Activated CD4-positive, alpha-beta T cell treated with anti-CD3 and anti-CD28 coated beads, Interleukin-2, amount 10 ng/mL, durations not matched to agents 7 days and 5 days (primary cell): ENCODE data around the gene DNAJC1. TPM values are rescaled to one million over a fixed set of nuclear protein-coding genes. Genes with fewer than 3 reads are reported as not detected.
A peak's percentile ranks its signal among the peaks of the same experiment; 100 is the strongest.

Experiments
- CTCF ChIA-PET: fragments of 350-600 bp; sonication (Branson Sonifier 250); formaldehyde crosslinking; loops from one replicate; lab custom pipeline; 2021; ENCODE audit warnings: antibody characterized with exemption; lab: Charles Lee
- POLR2A ChIA-PET: fragments of 350-600 bp; sonication (Branson Sonifier 250); formaldehyde crosslinking; loops from one replicate; lab custom pipeline; 2021; ENCODE audit warnings: antibody characterized with exemption; lab: Charles Lee
- DNase-seq: peaks from one replicate; pipeline ENCODE4 v3.0.0-alpha.2; 2020
- H3K27ac Mint-ChIP-seq: one replicate; pipeline ENCODE4 v1.8.0; 2021; ENCODE audit warnings: mild to moderate bottlenecking, moderate library complexity, mixed read lengths
- H3K27me3 Mint-ChIP-seq: one replicate; pipeline ENCODE4 v1.8.0; 2021; ENCODE audit warnings: mixed read lengths
- H3K36me3 Mint-ChIP-seq: one replicate; pipeline ENCODE4 v1.8.0; 2021; ENCODE audit warnings: low read depth, mixed read lengths
- H3K4me1 Mint-ChIP-seq: one replicate; pipeline ENCODE4 v1.8.0; 2021; ENCODE audit warnings: mixed read lengths
- H3K4me3 Mint-ChIP-seq: one replicate; pipeline ENCODE4 v1.8.0; 2021; ENCODE audit warnings: mild to moderate bottlenecking, moderate library complexity, mixed read lengths
- H3K9me3 Mint-ChIP-seq: one replicate; pipeline ENCODE4 v1.8.0; 2021; ENCODE audit warnings: mixed read lengths
- total RNA-seq, 2 experiments: library from RNA; stranded (reverse); gene quantifications; one replicate each; pipeline ENCODE4 v1.2.3, GENCODE V29; 2021

Gene DNAJC1
- total RNA-seq, 2 experiments from 2014 or later, result 24.4 to 28.6 TPM

- ChIA-PET POLR2A (no interaction called here), CTCF (interaction anchor here (1.1 to 2.4 kb wide), 2 partner anchors 10 to 12 kb away, joined by 3 to 6 read pairs; no protein-coding TSS in a partner anchor)
- no peak for DNase-seq
- no peaks in the 10 kb centered on the region for H3K9me3 Mint-ChIP-seq
- H3K27ac Mint-ChIP-seq, result peak overlapping the region; percentile 31
- no peaks in the 10 kb centered on the region for H3K27me3 Mint-ChIP-seq
- no peak overlapping the region for H3K4me3 Mint-ChIP-seq
- H3K4me1 Mint-ChIP-seq, result peaks cover 2% of the 10 kb centered on the region
- peaks cover 5% of the 10 kb centered on the region for H3K36me3 Mint-ChIP-seq
Observed at GRCh38 chr10:21757185-21757901, 246.2 kb downstream of the DNAJC1 start.

DNA sequence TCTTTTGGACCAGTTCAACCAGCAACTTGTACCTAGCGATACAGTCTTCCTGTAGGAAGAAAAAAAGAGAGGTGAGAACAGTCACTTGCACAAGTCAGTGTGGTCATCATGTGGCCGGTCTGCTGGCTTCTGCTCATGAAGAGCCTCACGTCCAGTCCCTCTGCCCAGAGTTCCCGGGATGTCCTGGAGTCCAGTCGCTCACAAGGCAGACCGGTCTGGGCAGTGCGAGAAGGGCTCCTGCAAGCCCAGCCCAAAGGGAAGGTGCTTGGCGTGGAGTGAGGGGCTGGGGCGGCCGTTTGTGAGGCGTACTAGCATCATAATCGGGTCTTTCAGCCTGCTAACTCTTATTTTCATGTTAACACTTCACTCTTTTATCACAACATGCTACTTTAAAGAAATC, 246.8 kb downstream of the DNAJC1 start:
- Mint-ChIP-seq H3K36me3 (peaks cover 5% of the 10 kb centered on the region), H3K27ac (no peak overlapping the region), H3K4me3 (no peak overlapping the region), H3K9me3 (no peaks in the 10 kb centered on the region), H3K27me3 (no peaks in the 10 kb centered on the region), H3K4me1 (peaks cover 2% of the 10 kb centered on the region)
- POLR2A ChIA-PET, result no interaction called here
- no peak for DNase-seq
- CTCF ChIA-PET, result interaction anchor here (2.4 kb wide), 1 partner anchor 12 kb away, joined by 6 read pairs; no protein-coding TSS in a partner anchor

GRCh38 chr10:21754410-21755011, 249.0 kb downstream of the DNAJC1 start:
- Mint-ChIP-seq H3K27ac (no peak overlapping the region), H3K36me3 (peaks cover 5% of the 10 kb centered on the region), H3K4me1 (peaks cover 5% of the 10 kb centered on the region), H3K4me3 (no peak overlapping the region), H3K27me3 (no peaks in the 10 kb centered on the region), H3K9me3 (no peaks in the 10 kb centered on the region)
- POLR2A ChIA-PET, result no interaction called here
- DNase-seq, result no peak
- CTCF ChIA-PET, result no interaction called here

DNA sequence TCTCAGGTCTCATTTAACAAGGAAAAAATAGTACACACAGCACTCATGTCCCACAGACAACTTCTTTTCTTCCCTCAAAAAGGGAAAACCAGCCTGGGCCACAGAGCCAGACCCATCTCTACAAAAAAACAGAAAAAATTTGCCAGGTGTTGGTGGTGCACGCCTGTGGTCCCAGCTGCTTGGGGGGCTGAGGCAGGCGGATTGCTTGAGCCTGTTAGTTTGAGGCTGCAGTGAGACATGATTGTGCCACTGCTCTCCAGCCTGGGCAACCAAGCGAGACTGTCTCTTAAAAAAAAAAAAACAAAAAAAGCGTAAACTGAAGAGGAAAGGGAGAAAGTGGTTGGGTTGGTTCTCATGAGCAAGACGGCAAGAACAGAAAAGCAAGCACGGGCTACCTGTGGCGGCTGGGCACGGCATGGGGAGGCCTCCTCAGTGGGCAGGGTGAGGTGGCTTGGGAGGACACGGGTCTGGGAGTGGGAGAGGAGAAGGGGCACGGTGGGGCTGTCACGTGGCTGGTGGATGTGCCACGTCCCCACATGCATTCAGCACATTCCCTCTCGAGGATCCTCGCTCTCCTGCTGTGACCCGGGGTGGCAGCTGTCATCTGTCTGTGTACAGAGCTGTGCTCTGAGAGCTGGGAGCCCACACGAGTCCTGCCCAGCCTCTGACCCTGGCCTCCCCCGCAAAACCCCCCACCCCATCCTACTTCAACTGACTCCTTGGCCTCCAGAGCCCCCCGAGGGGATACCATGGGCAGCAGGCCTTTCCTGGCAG, 249.8 kb downstream of the DNAJC1 start:
- ChIA-PET CTCF (no interaction called here), POLR2A (interaction anchor here (0.5 kb wide), 1 partner anchor 8 kb away, joined by 5 read pairs; no protein-coding TSS in a partner anchor)
- H3K36me3 Mint-ChIP-seq, result no peaks in the 10 kb centered on the region
- H3K4me3 Mint-ChIP-seq, result no peak overlapping the region
- no peaks in the 10 kb centered on the region for H3K9me3 Mint-ChIP-seq
- H3K27me3 Mint-ChIP-seq, result no peaks in the 10 kb centered on the region
- peaks cover 5% of the 10 kb centered on the region for H3K4me1 Mint-ChIP-seq
- H3K27ac Mint-ChIP-seq, result peak overlapping the region; percentile 50
- no peak for DNase-seq

DNA sequence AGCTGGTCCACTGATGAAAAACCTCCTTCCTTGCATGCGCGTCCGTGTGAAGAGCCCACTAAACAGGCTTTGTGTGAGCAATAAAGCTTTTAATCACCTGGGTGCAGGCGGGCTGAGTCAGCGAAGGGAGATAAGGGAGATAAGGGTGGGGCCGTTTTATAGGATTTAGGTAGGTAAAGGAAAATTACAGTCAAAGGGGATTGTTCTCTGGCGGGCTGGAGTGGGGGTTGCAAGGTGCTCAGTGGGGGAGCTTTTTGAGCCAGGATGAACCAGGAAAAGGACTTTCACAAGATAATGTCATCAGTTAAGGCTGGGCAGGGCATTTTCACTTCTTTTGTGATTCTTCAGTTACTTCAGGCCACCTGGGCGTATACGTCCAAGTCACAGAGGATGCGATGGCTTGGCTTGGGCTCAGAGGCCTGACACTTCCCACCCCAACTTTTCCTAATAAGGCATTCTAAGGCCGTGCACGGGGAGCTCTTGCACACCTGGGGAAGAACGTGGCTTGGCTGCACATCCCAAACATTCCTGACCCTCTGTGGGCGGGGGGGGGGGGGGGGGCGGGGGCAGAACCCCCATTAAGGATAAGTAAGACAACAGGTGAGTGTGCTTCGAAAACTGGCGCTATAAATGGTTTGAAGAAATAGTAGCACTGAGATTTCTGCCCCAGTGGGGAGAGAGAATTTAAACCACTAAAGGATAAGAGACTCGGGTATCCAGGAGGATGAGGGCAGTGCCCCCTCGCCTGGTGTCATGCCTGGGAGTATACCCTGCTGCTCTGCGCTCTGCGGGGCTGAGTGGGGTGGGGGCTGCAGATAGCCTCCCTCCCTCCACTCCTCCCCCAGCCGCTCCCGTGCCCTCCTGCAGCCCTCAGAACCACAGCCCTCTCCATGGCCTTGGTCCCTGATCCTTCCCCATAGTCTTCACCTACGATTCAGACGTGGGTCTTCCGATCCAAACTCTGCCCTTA, 251.9 kb downstream of the DNAJC1 start:
- Mint-ChIP-seq H3K36me3 (peaks cover 8% of the 10 kb centered on the region), H3K27ac (peak overlapping the region; percentile 25), H3K27me3 (no peaks in the 10 kb centered on the region), H3K4me1 (peaks cover 19% of the 10 kb centered on the region), H3K9me3 (no peaks in the 10 kb centered on the region), H3K4me3 (no peak overlapping the region)
- POLR2A ChIA-PET, result no interaction called here
- DNase-seq, result no peak
- CTCF ChIA-PET, result no interaction called here

GRCh38 chr10:21750424-21750823, 253.1 kb downstream of the DNAJC1 start:
- no peak for DNase-seq
- POLR2A ChIA-PET, result no interaction called here
- Mint-ChIP-seq H3K27ac (no peak overlapping the region), H3K4me1 (peaks cover 26% of the 10 kb centered on the region), H3K9me3 (no peaks in the 10 kb centered on the region), H3K4me3 (no peak overlapping the region), H3K36me3 (peaks cover 14% of the 10 kb centered on the region), H3K27me3 (no peaks in the 10 kb centered on the region)
- CTCF ChIA-PET, result no interaction called here

DNA sequence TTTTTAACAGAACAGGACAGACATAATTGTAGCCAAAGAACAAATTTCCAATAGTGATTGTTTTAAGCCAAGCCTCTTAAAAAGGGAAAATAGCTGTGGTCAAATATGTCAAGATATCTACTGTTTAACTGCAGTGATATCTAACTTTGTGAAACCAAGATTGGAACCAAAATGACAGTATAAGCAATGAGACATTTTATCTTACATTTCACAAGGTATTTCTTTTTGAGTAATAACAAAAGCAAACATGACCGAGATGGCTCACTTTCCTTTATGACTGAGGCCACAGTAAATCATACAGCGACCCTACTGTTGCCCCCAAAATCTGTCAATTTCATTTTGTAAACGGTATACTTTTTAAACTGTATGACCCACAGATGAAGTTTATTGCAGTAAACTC, 253.7 kb downstream of the DNAJC1 start:
- Mint-ChIP-seq H3K36me3 (peaks cover 20% of the 10 kb centered on the region), H3K27me3 (no peaks in the 10 kb centered on the region), H3K9me3 (no peaks in the 10 kb centered on the region), H3K27ac (no peak overlapping the region), H3K4me1 (peaks cover 32% of the 10 kb centered on the region), H3K4me3 (no peak overlapping the region)
- ChIA-PET CTCF (no interaction called here), POLR2A (no interaction called here)
- DNase-seq, result no peak

DNA sequence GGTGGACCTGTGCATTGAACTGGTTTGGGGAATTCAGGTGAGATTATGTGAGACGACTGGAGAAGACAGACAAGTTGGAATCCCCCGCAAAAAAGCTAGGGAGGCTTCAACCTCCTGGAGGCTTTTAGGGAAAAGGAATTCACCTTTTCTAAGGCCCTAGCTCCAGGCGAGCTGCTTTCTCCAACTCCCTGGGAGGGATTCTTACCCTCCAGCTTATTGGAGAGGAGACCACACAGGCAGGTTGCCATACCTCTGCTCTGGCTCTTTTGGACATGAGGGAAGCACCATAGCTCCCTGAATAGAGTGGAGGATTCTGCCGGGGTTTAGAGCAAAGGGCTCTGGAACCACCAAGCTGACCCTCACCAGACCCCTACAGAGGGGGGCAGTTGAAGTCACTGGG, 255.7 kb downstream of the DNAJC1 start:
- no peaks in the 10 kb centered on the region for H3K9me3 Mint-ChIP-seq
- no peak for DNase-seq
- no peaks in the 10 kb centered on the region for H3K27me3 Mint-ChIP-seq
- ChIA-PET CTCF (interaction anchor here (1.2 to 1.3 kb wide), 2 partner anchors 13 to 14 kb away, joined by 3 to 4 read pairs; no protein-coding TSS in a partner anchor), POLR2A (no interaction called here)
- H3K4me3 Mint-ChIP-seq, result no peak overlapping the region
- H3K36me3 Mint-ChIP-seq, result peaks cover 32% of the 10 kb centered on the region
- no peak overlapping the region for H3K27ac Mint-ChIP-seq
- H3K4me1 Mint-ChIP-seq, result peaks cover 33% of the 10 kb centered on the region

GRCh38 chr10:21746118-21746517, 257.4 kb downstream of the DNAJC1 start:
- H3K36me3 Mint-ChIP-seq, result peaks cover 43% of the 10 kb centered on the region
- no peaks in the 10 kb centered on the region for H3K9me3 Mint-ChIP-seq
- CTCF ChIA-PET, result interaction anchor here (0.5 to 1.0 kb wide), 4 partner anchors 19 to 608 kb away, joined by 3 read pairs; no protein-coding TSS in a partner anchor
- H3K4me1 Mint-ChIP-seq, result peaks cover 42% of the 10 kb centered on the region
- DNase-seq, result peak; percentile 37
- H3K27me3 Mint-ChIP-seq, result no peaks in the 10 kb centered on the region
- POLR2A ChIA-PET, result interaction anchor here (0.7 kb wide), 1 partner anchor 8 kb away, joined by 5 read pairs; no protein-coding TSS in a partner anchor
- peak overlapping the region; percentile 81 for H3K27ac Mint-ChIP-seq
- H3K4me3 Mint-ChIP-seq, result peak overlapping the region; percentile 8

- Mint-ChIP-seq H3K36me3 (peaks cover 56% of the 10 kb centered on the region), H3K27me3 (no peaks in the 10 kb centered on the region), H3K4me3 (no peak overlapping the region), H3K9me3 (no peaks in the 10 kb centered on the region), H3K4me1 (peaks cover 60% of the 10 kb centered on the region), H3K27ac (no peak overlapping the region)
- ChIA-PET CTCF (no interaction called here), POLR2A (no interaction called here)
- no peak for DNase-seq
Observed at GRCh38 chr10:21744223-21744622, 259.3 kb downstream of the DNAJC1 start.

DNA sequence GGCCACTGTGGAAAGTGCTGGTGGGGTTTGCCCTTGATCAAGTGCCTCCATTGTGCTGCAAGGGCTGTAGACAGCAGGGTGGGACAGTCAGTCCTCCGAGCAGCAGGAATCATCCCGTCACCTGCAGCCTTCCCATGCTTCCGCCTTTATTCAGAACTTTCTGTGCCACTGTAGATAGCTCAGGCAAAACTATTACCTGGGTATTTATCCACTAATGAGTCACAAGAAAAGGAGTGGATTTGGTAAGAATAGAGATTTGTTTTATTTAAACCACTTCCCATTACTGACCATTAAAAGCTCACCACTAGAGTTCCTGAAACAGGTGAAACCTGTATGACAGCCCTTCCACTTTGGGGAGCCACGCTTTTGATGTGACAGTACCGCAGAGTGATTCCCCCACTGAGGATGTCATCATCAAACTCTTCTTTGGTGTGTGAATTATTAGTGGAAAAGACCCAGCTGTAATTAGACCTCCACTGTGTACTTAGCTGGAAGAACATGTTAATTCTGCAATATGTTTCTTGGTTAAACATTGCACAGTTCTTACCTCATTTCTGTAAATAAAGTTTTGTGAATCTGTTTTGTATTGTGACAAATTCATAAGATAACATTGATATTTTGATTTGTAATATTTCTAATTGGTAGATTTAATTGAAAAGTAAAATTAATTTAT, 260.7 kb downstream of the DNAJC1 start:
- ChIA-PET CTCF (no interaction called here), POLR2A (no interaction called here)
- no peaks in the 10 kb centered on the region for H3K9me3 Mint-ChIP-seq
- no peak for DNase-seq
- peaks cover 65% of the 10 kb centered on the region for H3K4me1 Mint-ChIP-seq
- no peak overlapping the region for H3K4me3 Mint-ChIP-seq
- peaks cover 66% of the 10 kb centered on the region for H3K36me3 Mint-ChIP-seq
- H3K27me3 Mint-ChIP-seq, result no peaks in the 10 kb centered on the region
- no peak overlapping the region for H3K27ac Mint-ChIP-seq
